Adrenal gland (tissue), 12 donors: ENCODE measurements around the gene RIPOR2. TPM values are rescaled to one million over a fixed set of nuclear protein-coding genes. Genes with fewer than 3 reads are reported as not detected.

Experiments
- DNase-seq, 7 donors: peaks; one replicate each; pipeline ENCODE4 v3.0.0-alpha.2; 2019 to 2020
- H3K27ac ChIP-seq, 5 donors: fragments of 200-600 bp; sonication (generic) in 4 of 5; 1 replicate in 3 of 5; 2 replicates in 2 of 5; pipeline versions ENCODE4 v1.5.1 to v1.8.0; 2016 to 2020; ENCODE audit warnings: mild to moderate bottlenecking in 1 of 5
- H3K27me3 ChIP-seq: fragments of 200-600 bp; 2 replicates; pipeline ENCODE4 v1.8.0; 2021
- H3K36me3 ChIP-seq, 2 donors: fragments of 200-600 bp; replicated peaks in 1 of 2; 1 replicate in 1 of 2; 2 replicates in 1 of 2; pipeline versions ENCODE4 v1.5.1 to v1.8.0; 2018 to 2022
- H3K4me1 ChIP-seq, 2 donors: fragments of 200-600 bp; replicated peaks in 1 of 2; 1 replicate in 1 of 2; 2 replicates in 1 of 2; pipeline versions ENCODE4 v1.5.1 to v1.8.0; 2018 to 2021
- H3K4me3 ChIP-seq, 4 donors: fragments of 200-600 bp; sonication (generic) in 3 of 4; one replicate each; pipeline ENCODE4 v1.5.1; 2016 to 2018
- H3K9me3 ChIP-seq, 3 donors: fragments of 200-600 bp; sonication (generic) in 1 of 3; replicated peaks in 1 of 3; 1 replicate in 2 of 3; 2 replicates in 1 of 3; pipeline versions ENCODE4 v1.5.1 to v1.8.0; 2016 to 2021
- POLR2A ChIP-seq, 2 donors: fragments of 450-650 bp; IDR thresholded peaks; one replicate each; pipeline ENCODE4 v1.6.1; 2017; ENCODE audit warnings: antibody characterized with exemption in 2 of 2, mild to moderate bottlenecking in 2 of 2, moderate library complexity in 1 of 2
- WGBS, 4 donors: extraction: QIAGEN DNeasy Blood & Tissue Kit in 2 of 4; methylation state at CpG; one replicate each; pipeline versions ENCODE4 v1.1.5 to v1.1.7; 2013 to 2017; 5-methylcytosine and 5-hydroxymethylcytosine counted together
- intact Hi-C, 2 donors: fragments of 100-400 bp; cut with DNase I; formaldehyde crosslinking; loops; one replicate each; pipeline versions ENCODE4 v1.14.1 to v1.15.0; 2022 to 2023
- polyA plus RNA-seq, 3 donors: library from polyadenylated mRNA; stranded (reverse); fragments of 200-250 nt in 2 of 3; fragments of 350-450 nt in 1 of 3; fragmentation: Illumina TruSeq in 1 of 3; extraction: RNeasy Lipid Tissue Mini Kit (QIAGEN cat#74804) in 1 of 3; gene quantifications; one replicate each; pipeline ENCODE4 v1.2.3, GENCODE V29; 2013 to 2014
- total RNA-seq, 9 donors: library from RNA; depleted of rRNA in 4 of 9; stranded (reverse); fragments of >200 nt in 4 of 9; fragments of 120-200 nt in 1 of 9; fragmentation: NEBNext Ultra II Directional in 1 of 9; extraction: Animal tissue kit (Norgen Biotek cat#: 25700) in 1 of 9; gene quantifications; one replicate each; pipeline versions ENCODE4 v1.1.0 to v1.2.4, GENCODE V29; 2013 to 2023
- TF ChIP-seq, protein P1 (sequence below), 6 experiments: fragments of 450-650 bp in 4 of 6; fragments of 200-600 bp in 2 of 6; sonication (generic) in 1 of 6; IDR thresholded peaks; 1 replicate in 5 of 6; 2 replicates in 1 of 6; pipeline versions ENCODE4 v1.5.1 to v1.8.0; 2016 to 2021; ENCODE audit warnings: antibody characterized with exemption in 6 of 6, mild to moderate bottlenecking in 2 of 6, moderate library complexity in 1 of 6
- donor health status: healthy with polysubstance abuse.
- donor health status: Bipolar disorder and iron deficiency.
- donor health status: DM: yes; HTN: yes; CAD: no.
- donor health status: DM: no; HTN: no; CAD: no.
- donor health status: DM: no; HTN: no; CAD: no.
- donor health status: DM: yes; HTN: yes; CAD: no.

The RIPOR2 gene
- total and polyA plus RNA-seq, 12 donors, result 1.7 to 16.2 (median 3.9) TPM

- TF ChIP-seq, protein P1, sequence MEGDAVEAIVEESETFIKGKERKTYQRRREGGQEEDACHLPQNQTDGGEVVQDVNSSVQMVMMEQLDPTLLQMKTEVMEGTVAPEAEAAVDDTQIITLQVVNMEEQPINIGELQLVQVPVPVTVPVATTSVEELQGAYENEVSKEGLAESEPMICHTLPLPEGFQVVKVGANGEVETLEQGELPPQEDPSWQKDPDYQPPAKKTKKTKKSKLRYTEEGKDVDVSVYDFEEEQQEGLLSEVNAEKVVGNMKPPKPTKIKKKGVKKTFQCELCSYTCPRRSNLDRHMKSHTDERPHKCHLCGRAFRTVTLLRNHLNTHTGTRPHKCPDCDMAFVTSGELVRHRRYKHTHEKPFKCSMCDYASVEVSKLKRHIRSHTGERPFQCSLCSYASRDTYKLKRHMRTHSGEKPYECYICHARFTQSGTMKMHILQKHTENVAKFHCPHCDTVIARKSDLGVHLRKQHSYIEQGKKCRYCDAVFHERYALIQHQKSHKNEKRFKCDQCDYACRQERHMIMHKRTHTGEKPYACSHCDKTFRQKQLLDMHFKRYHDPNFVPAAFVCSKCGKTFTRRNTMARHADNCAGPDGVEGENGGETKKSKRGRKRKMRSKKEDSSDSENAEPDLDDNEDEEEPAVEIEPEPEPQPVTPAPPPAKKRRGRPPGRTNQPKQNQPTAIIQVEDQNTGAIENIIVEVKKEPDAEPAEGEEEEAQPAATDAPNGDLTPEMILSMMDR (IDR thresholded peaks at IDR 0.05), result no peak
- no peak for TF ChIP-seq POLR2A (IDR thresholded peaks at IDR 0.05)
- no peaks in the 10 kb centered on the region for H3K9me3 ChIP-seq
- no peak for DNase-seq
- H3K4me3 ChIP-seq, result no peak overlapping the region
- 93 to 95% (median 94%) methylated on average over 4 of the region's 4 CpGs for WGBS, 4 donors
- no peak overlapping the region for H3K27ac ChIP-seq
- H3K27me3 ChIP-seq, result no peaks in the 10 kb centered on the region
- H3K4me1 ChIP-seq, result no peaks in the 10 kb centered on the region
- intact Hi-C loops, result no loop called here
- H3K36me3 ChIP-seq, result no peaks in the 10 kb centered on the region
Observed at GRCh38 chr6:24868765-24869164, 67.0 kb downstream of the RIPOR2 start.

GRCh38 chr6:24867104-24867703, 68.6 kb downstream of the RIPOR2 start:
- no peak for DNase-seq
- Histone ChIP-seq H3K27ac (no peak overlapping the region), H3K4me1 (no peaks in the 10 kb centered on the region), H3K4me3 (no peak overlapping the region), H3K27me3 (no peaks in the 10 kb centered on the region), H3K9me3 (no peaks in the 10 kb centered on the region), H3K36me3 (no peaks in the 10 kb centered on the region)
- 77 to 97% (median 93%) methylated on average over 3 of the region's 3 CpGs for WGBS, 4 donors
- intact Hi-C loops, result no loop called here
- TF ChIP-seq POLR2A (IDR thresholded peaks at IDR 0.05), result no peak
- TF ChIP-seq, protein P1 (IDR thresholded peaks at IDR 0.05), result no peak

GRCh38 chr6:24865161-24865560, 70.6 kb downstream of the RIPOR2 start:
- no peaks in the 10 kb centered on the region for H3K4me1 ChIP-seq
- intact Hi-C loops, result no loop called here
- H3K36me3 ChIP-seq, result no peaks in the 10 kb centered on the region
- no peaks in the 10 kb centered on the region for H3K9me3 ChIP-seq
- no peak overlapping the region for H3K4me3 ChIP-seq
- 70 to 92% (median 81%) methylated on average over 6 of the region's 6 CpGs for WGBS, 4 donors
- DNase-seq, result no peak
- H3K27me3 ChIP-seq, result no peaks in the 10 kb centered on the region
- no peak overlapping the region for H3K27ac ChIP-seq
- no peak for TF ChIP-seq POLR2A (IDR thresholded peaks at IDR 0.05)
- TF ChIP-seq, protein P1 (IDR thresholded peaks at IDR 0.05), result no peak

GRCh38 chr6:24864343-24864742, 71.4 kb downstream of the RIPOR2 start:
- Histone ChIP-seq H3K36me3 (no peaks in the 10 kb centered on the region), H3K27me3 (no peaks in the 10 kb centered on the region)

More at GRCh38 chr6:24864343-24864742, 71.4 kb downstream of the RIPOR2 start:
- Histone ChIP-seq H3K27ac (no peak overlapping the region), H3K4me3 (no peak overlapping the region), H3K4me1 (peaks cover 0 to under 1% of the 10 kb centered on the region in 2 donors), H3K9me3 (no peaks in the 10 kb centered on the region)
- DNase-seq, result no peak
- WGBS, 4 donors, result 78 to 89% (median 87%) methylated on average over 1 of the region's 1 CpG
- TF ChIP-seq POLR2A (IDR thresholded peaks at IDR 0.05), result no peak
- TF ChIP-seq, protein P1 (IDR thresholded peaks at IDR 0.05), result no peak
- intact Hi-C loops, result no loop called here
